NT2/D1 (cell line): ENCODE data around the gene RABEP1.

Experiments
- SUZ12 ChIP-seq: IDR thresholded peaks from 2 replicates; pipeline ENCODE4 v1.6.1; 2011; ENCODE audit not compliant: insufficient read length, insufficient read depth; ENCODE audit errors: extremely low read depth
- YY1 ChIP-seq: IDR thresholded peaks from 2 replicates; pipeline ENCODE4 v1.6.1; 2011; ENCODE audit not compliant: insufficient read length, insufficient read depth
- ZNF274 ChIP-seq: IDR thresholded peaks from 2 replicates; pipeline ENCODE4 v1.6.1; 2011; ENCODE audit warnings: mild to moderate bottlenecking, low read depth, low read length

GRCh38 chr17:5272322-5272721 is 9.8 kb upstream of the RABEP1 start:
- no peak for TF ChIP-seq YY1
- TF ChIP-seq ZNF274 = no peak
- TF ChIP-seq SUZ12 = no peak
